GM13976 (cell line): Measurements from ENCODE around the gene BMP6.
"Not testable (repeated sequence)": the region's sequence is repeated elsewhere in the genome, so short reads cannot be mapped to it uniquely, and the experiment has no call there.

Experiments used
- DNase-seq: peaks from one replicate; pipeline ENCODE4 v3.0.0; 2012; ENCODE audit warnings: low spot score
- CTCF ChIP-seq: IDR thresholded peaks from 2 replicates; pipeline ENCODE4 v1.5.1; 2012; ENCODE audit warnings: borderline replicate concordance, mild to moderate bottlenecking; ENCODE audit not compliant: insufficient read depth; ENCODE audit errors: extremely low read depth, missing control alignments, control extremely low read depth
- in situ Hi-C: fragments of 300-500 bp; cut with MboI; formaldehyde crosslinking; loops from one replicate; pipeline ENCODE4 v1.12.0; 2022; ENCODE audit warnings: low sequenced_read_pairs, mixed read lengths, inconsistent platforms; ENCODE audit not compliant: unreplicated experiment

Gene BMP6

GRCh38 chr6:7886132-7886531 is 160.2 kb downstream of the BMP6 start:
- in situ Hi-C loops = no loop called here
- TF ChIP-seq CTCF = no peak
- no peak for DNase-seq

DNA sequence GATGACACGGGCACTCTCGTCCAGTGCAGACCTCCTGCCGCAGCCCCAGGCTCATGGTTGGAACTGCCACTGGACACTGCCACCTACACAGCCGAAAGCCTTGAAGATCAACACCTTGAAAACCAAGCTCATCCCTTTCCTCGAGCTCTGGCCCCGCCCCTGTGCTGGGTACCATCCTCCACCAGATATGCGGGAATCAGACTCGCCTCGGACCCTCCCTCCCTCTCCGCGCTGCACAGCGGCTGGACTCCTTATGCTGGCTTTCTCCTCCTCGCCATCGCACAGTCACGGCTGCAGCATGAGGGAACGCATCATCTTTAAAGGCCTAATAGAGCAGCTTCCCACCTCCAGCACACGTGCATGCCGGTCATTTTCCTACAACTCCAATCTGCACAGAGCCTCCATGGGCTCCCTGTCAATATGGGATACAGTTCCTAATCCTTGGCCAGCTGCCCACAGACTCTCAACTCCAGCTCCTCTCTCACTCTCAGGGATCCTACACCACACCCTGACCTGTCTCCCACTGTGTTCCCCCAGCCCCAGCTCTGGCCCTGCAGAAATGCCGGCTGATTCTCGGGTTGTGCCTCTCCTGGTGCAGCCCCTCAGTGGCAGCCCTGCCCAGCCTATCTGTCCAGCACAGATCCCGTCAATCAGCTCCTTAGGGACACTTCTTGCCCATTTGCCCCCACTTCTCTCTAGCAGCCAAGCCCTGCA is 161.5 kb downstream of the BMP6 start:
- DNase-seq = no peak
- no peak for TF ChIP-seq CTCF
- in situ Hi-C loops = no loop called here

DNA sequence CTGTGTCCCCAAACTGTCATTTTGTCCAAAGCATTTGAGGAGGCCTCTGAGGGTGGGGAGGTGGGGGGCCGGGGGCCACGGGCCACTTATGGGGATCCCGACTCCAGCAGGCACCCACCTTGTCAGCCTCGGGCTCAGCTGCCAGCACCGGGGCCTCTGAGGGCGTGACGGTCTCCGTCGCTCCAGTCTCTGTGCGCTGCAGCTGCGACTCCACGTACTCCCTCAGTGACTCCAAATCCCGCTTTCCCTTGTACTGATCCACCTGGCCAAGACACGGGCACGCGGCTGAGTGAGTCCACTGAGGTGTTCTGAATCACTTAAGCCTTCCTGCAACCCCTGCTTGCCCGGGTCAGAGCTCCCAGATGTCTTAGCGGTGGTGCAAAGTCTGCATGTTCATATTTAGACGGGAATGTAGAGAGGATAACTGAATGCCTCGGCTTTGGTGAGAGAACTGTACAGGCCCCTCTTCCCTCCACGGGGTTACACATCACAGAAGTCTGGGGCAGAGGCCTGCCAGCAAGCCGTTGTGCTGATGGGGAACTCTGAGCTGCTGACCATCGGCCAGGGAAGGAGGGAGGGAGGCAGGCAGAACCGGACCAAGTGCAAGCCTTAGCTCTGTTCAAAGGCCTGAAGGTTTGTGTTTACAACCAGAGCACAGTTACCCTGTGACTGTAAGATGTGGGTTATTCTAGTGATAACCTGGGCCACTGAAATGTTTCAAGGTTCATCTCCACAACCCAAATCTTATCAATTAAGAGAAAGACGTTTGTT is 162.9 kb downstream of the BMP6 start:
- TF ChIP-seq CTCF = no peak
- no peak for DNase-seq
- in situ Hi-C loops = no loop called here

DNA sequence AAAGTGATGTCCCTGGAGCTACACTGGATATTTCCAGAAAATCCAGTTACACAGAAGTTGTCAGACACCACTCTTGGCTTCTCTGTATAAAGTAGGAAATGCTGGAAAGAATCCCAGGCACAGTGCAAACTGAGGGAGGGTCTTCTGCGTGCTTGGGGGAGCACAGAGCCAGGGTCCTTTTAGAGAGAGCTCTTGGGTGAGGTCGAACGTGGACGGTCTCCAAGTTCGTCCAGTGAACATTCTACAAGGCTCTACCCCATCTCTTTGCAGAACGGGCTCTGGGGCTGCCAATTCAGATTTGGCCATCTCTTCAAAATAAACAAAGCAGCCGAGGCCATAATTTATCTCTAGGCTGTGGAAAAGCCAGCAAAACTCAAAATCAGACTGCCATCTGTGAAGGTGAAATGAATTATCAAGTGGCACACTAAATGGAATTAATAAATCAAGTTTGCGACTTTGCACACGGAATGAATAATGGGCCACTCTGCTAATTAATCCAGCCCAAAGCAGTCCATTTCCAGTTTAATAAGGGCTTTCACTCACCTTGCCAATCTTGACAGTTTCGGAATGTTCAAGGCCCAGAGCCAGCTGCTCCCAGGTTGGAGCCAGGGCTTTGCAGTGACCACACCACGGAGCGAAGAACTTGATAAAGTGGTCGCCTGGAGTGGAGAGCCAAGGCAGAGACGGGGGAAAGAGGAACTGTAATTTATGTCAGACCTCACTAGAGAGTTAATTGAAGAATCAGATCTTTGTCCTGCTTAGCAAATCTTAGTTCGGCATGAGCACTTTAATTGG is 165.4 kb downstream of the BMP6 start:
- TF ChIP-seq CTCF = no peak
- DNase-seq = no peak
- in situ Hi-C loops = no loop called here

- DNase-seq, in situ Hi-C loops: not testable (repeated sequence)
These were observed 166.5 kb downstream of the BMP6 start for GRCh38 chr6:7892367-7892766.

- TF ChIP-seq CTCF = no peak
- in situ Hi-C loops = no loop called here
- no peak for DNase-seq
These were observed 167.4 kb downstream of the BMP6 start for GRCh38 chr6:7893342-7893741.
